ENCODE measurements around the gene WHRN.

The WHRN gene

GRCh38 chr9:114375386-114376175 lies 129.7 kb downstream of the WHRN start:
- DNase-seq = no peak

- no peak for DNase-seq
These were observed 130.3 kb downstream of the WHRN start for GRCh38 chr9:114374936-114375335.

GRCh38 chr9:114373960-114374730 lies 131.1 kb downstream of the WHRN start:
- no peak for DNase-seq

- DNase-seq = peak; percentile 99
These were observed 132.3 kb downstream of the WHRN start for GRCh38 chr9:114372921-114373448.

GRCh38 chr9:114371973-114372917 lies 133.0 kb downstream of the WHRN start:
- DNase-seq = peak; percentile 70

GRCh38 chr9:114371343-114371944 lies 133.8 kb downstream of the WHRN start:
- DNase-seq = no peak

- no peak for DNase-seq
These were observed 134.3 kb downstream of the WHRN start for GRCh38 chr9:114370968-114371320.

GRCh38 chr9:114370251-114370967 lies 134.9 kb downstream of the WHRN start:
- no peak for DNase-seq

- no peak for DNase-seq
These were observed 135.8 kb downstream of the WHRN start for GRCh38 chr9:114369216-114370130.

- DNase-seq = no peak
These were observed 137.3 kb downstream of the WHRN start for GRCh38 chr9:114367772-114368569.

GRCh38 chr9:114367366-114367765 lies 137.9 kb downstream of the WHRN start:
- DNase-seq = no peak

GRCh38 chr9:114366334-114367128 lies 138.7 kb downstream of the WHRN start:
- no peak for DNase-seq

- no peak for DNase-seq
These were observed 140.1 kb downstream of the WHRN start for GRCh38 chr9:114365194-114365593.

GRCh38 chr9:114364134-114365041 lies 140.9 kb downstream of the WHRN start:
- peak; percentile 87 for DNase-seq

GRCh38 chr9:114363424-114363823 lies 141.8 kb downstream of the WHRN start:
- DNase-seq = no peak

GRCh38 chr9:114362394-114362793 lies 142.9 kb downstream of the WHRN start:
- no peak for DNase-seq

GRCh38 chr9:114361542-114361941 lies 143.7 kb downstream of the WHRN start:
- no peak for DNase-seq

- DNase-seq = no peak
These were observed 145.5 kb downstream of the WHRN start for GRCh38 chr9:114359801-114360200.

All from GF-D8 (cell line).